Hepatocyte (in vitro differentiated cells): Measurements from ENCODE around the gene PDSS2. TPM values are rescaled to one million over a fixed set of nuclear protein-coding genes. Genes with fewer than 3 reads are reported as not detected.
"Not testable (repeated sequence)": the region's sequence is repeated elsewhere in the genome, so short reads cannot be mapped to it uniquely, and the experiment has no call there.

Source experiments
- DNase-seq: peaks from one replicate; pipeline ENCODE4 v3.0.0-alpha.2; 2016; ENCODE audit warnings: low spot score
- H2AFZ ChIP-seq: fragments of 200-600 bp; sonication (generic); 2 replicates; pipeline ENCODE4 v1.6.0; 2016; ENCODE audit warnings: antibody characterized with exemption, mild to moderate bottlenecking
- H3K27ac ChIP-seq: fragments of 200-600 bp; sonication (generic); 2 replicates; pipeline ENCODE4 v1.5.1; 2016; ENCODE audit warnings: mild to moderate bottlenecking
- H3K27me3 ChIP-seq: fragments of 200-600 bp; sonication (generic); 2 replicates; pipeline ENCODE4 v1.6.1; 2016
- H3K36me3 ChIP-seq: fragments of 200-600 bp; sonication (generic); replicated peaks from 2 replicates; pipeline ENCODE4 v1.5.1; 2016; ENCODE audit warnings: low read depth; ENCODE audit not compliant: insufficient read depth
- H3K4me1 ChIP-seq: fragments of 200-600 bp; sonication (generic); 2 replicates; pipeline ENCODE4 v1.5.1; 2016; ENCODE audit warnings: mild to moderate bottlenecking, moderate library complexity; ENCODE audit not compliant: insufficient read depth
- H3K4me2 ChIP-seq: fragments of 200-600 bp; sonication (generic); 2 replicates; pipeline ENCODE4 v1.6.0; 2016
- H3K4me3 ChIP-seq: fragments of 200-600 bp; sonication (generic); 2 replicates; pipeline ENCODE4 v1.5.1; 2016; ENCODE audit warnings: mild to moderate bottlenecking
- H3K79me2 ChIP-seq: fragments of 200-600 bp; sonication (generic); 2 replicates; pipeline ENCODE4 v1.6.0; 2017; ENCODE audit warnings: mild to moderate bottlenecking
- H3K9me2 ChIP-seq: fragments of 200-600 bp; sonication (generic); replicated peaks from 2 replicates; pipeline ENCODE4 v1.6.0; 2017; ENCODE audit warnings: mild to moderate bottlenecking; ENCODE audit not compliant: insufficient read depth
- H3K9me3 ChIP-seq: fragments of 200-600 bp; sonication (generic); 2 replicates; pipeline ENCODE4 v1.5.1; 2016; ENCODE audit warnings: low read depth, mild to moderate bottlenecking
- H4K20me1 ChIP-seq: fragments of 200-600 bp; sonication (generic); 2 replicates; pipeline ENCODE4 v1.6.0; 2016; ENCODE audit warnings: mild to moderate bottlenecking; ENCODE audit not compliant: insufficient read depth, poor library complexity, severe bottlenecking
- CTCF ChIP-seq: fragments of 200-600 bp; sonication (generic); IDR thresholded peaks from 2 replicates; pipeline ENCODE4 v1.5.1; 2016; ENCODE audit warnings: antibody characterized with exemption, mild to moderate bottlenecking; ENCODE audit not compliant: poor library complexity
- EZH2 ChIP-seq: fragments of 200-600 bp; sonication (generic); IDR thresholded peaks from 2 replicates; pipeline ENCODE4 v1.6.1; 2016; ENCODE audit warnings: antibody characterized with exemption, mild to moderate bottlenecking, borderline replicate concordance
- EZH2phosphoT487 ChIP-seq: fragments of 200-600 bp; sonication (generic); IDR thresholded peaks from one replicate; pipeline ENCODE4 v1.6.1; 2018; ENCODE audit warnings: antibody characterized with exemption, mild to moderate bottlenecking, low read depth, moderate library complexity; ENCODE audit not compliant: unreplicated experiment, severe bottlenecking
- WGBS: methylation state at CpG from one replicate; pipeline ENCODE4 v1.1.6; 2016; ENCODE audit warnings: low lambda C conversion rate; ENCODE audit errors: missing lambda C conversion rate; 5-methylcytosine and 5-hydroxymethylcytosine counted together
- polyA plus RNA-seq: library from polyadenylated mRNA; unstranded; fragments of >200 nt; fragmentation: Nextera tagmentation; extraction: Ambion mirVana; gene quantifications from 2 replicates; pipeline ENCODE4 v1.2.1, GENCODE V29; 2016
- total RNA-seq: library from RNA; depleted of rRNA; stranded (reverse); fragments of >200 nt; gene quantifications from 2 replicates; pipeline ENCODE4 v1.2.3, GENCODE V29; 2014

The PDSS2 gene
- total and polyA plus RNA-seq, 2 experiments from 2014 or later: 15.3 to 18.2 TPM

- Histone ChIP-seq H3K79me2 (no peaks in the 10 kb centered on the region), H3K27ac (no peak overlapping the region), H3K9me3 (no peaks in the 10 kb centered on the region)
These were observed 315.4 kb downstream of the PDSS2 start for GRCh38 chr6:107144014-107144413.

DNA sequence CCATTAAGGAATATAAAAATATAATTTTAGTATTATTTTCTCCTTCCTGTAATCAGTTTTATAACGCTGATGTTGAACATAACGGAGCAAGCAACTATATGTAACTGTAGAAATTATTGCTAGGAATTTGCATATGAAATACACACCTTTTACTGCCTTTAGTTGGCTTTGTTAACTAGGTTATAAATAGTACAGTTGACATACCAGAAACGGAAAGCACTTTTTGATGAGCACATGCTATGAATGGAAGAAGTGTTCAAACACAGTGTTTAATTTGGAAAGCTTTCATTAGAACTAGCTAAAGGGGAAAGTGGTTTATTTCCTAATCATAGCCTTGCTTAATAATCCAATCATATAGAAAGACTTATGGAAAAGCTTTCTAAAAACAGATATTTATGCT is 318.8 kb downstream of the PDSS2 start:
- no peak for DNase-seq
- Histone ChIP-seq H3K4me3 (no peak overlapping the region), H3K9me2 (no peaks in the 10 kb centered on the region), H2AFZ (no peak overlapping the region), H3K79me2 (no peaks in the 10 kb centered on the region), H3K27me3 (no peaks in the 10 kb centered on the region), H4K20me1 (no peaks in the 10 kb centered on the region), H3K4me2 (no peak overlapping the region), H3K9me3 (no peaks in the 10 kb centered on the region), H3K36me3 (no peaks in the 10 kb centered on the region), H3K4me1 (no peaks in the 10 kb centered on the region), H3K27ac (no peak overlapping the region)
- no peak for TF ChIP-seq EZH2phosphoT487
- no peak for TF ChIP-seq CTCF
- TF ChIP-seq EZH2: no peak
- WGBS: 83% methylated on average over 3 of the region's 3 CpGs

More at GRCh38 chr6:107144014-107144413, 315.4 kb downstream of the PDSS2 start:
- DNase-seq: no peak
- Histone ChIP-seq H3K9me2 (no peaks in the 10 kb centered on the region), H3K4me2 (no peak overlapping the region), H3K4me1 (no peaks in the 10 kb centered on the region), H3K4me3 (no peak overlapping the region), H4K20me1 (no peaks in the 10 kb centered on the region), H3K36me3 (no peaks in the 10 kb centered on the region), H3K27me3 (no peaks in the 10 kb centered on the region), H2AFZ (no peak overlapping the region)
- TF ChIP-seq EZH2: no peak
- no peak for TF ChIP-seq EZH2phosphoT487
- TF ChIP-seq CTCF: no peak

GRCh38 chr6:107136324-107136723 is 323.0 kb downstream of the PDSS2 start:
- H3K4me1 ChIP-seq, H3K4me3 ChIP-seq: not testable (repeated sequence)

GRCh38 chr6:107135048-107135680 is 324.2 kb downstream of the PDSS2 start:
- H3K4me2 ChIP-seq, H3K79me2 ChIP-seq, H4K20me1 ChIP-seq, H3K27me3 ChIP-seq, H3K4me3 ChIP-seq, H3K9me3 ChIP-seq, H3K27ac ChIP-seq, H3K9me2 ChIP-seq, H3K36me3 ChIP-seq, H2AFZ ChIP-seq, H3K4me1 ChIP-seq, DNase-seq: not testable (repeated sequence)
- WGBS: 96% methylated on average over 14 of the region's 14 CpGs

More at GRCh38 chr6:107136324-107136723, 323.0 kb downstream of the PDSS2 start:
- H3K9me3 ChIP-seq, H3K79me2 ChIP-seq, H4K20me1 ChIP-seq, H3K9me2 ChIP-seq, H2AFZ ChIP-seq, H3K27me3 ChIP-seq, H3K27ac ChIP-seq, DNase-seq, H3K36me3 ChIP-seq, H3K4me2 ChIP-seq: not testable (repeated sequence)
- WGBS: 88% methylated on average over 3 of the region's 3 CpGs
